Upper lobe of right lung (tissue), 1 donor: ENCODE measurements around the gene SIK2. TPM values are rescaled to one million over a fixed set of nuclear protein-coding genes. Genes with fewer than 3 reads are reported as not detected.
A peak's percentile ranks its signal among the peaks of the same experiment; 100 is the strongest.

ENCODE experiments used
- ATAC-seq: fragments of 200-7000 bp; cut with Tn5 transposase; one replicate; pipeline ENCODE4 v1.9.1; 2020; ENCODE audit warnings: mild to moderate bottlenecking, moderate library complexity
- DNase-seq: peaks from one replicate; pipeline ENCODE4 v3.0.0-alpha.2; 2020
- H3K27ac ChIP-seq: fragments of 200-600 bp; one replicate; pipeline ENCODE4 v1.8.0; 2022
- H3K27me3 ChIP-seq: fragments of 200-600 bp; one replicate; pipeline ENCODE4 v1.8.0; 2022; ENCODE audit warnings: mild to moderate bottlenecking
- H3K36me3 ChIP-seq: fragments of 200-600 bp; one replicate; pipeline ENCODE4 v1.8.0; 2022
- H3K4me1 ChIP-seq: fragments of 200-600 bp; one replicate; pipeline ENCODE4 v1.8.0; 2022
- H3K4me3 ChIP-seq: fragments of 200-600 bp; one replicate; pipeline ENCODE4 v1.8.0; 2022; ENCODE audit warnings: mild to moderate bottlenecking
- H3K9me3 ChIP-seq: fragments of 200-600 bp; one replicate; pipeline ENCODE4 v1.8.0; 2022
- intact Hi-C: fragments of 100-400 bp; cut with DNase I; formaldehyde crosslinking; loops from one replicate; pipeline ENCODE4 v1.11.0; 2022
- total RNA-seq: library from RNA; stranded (reverse); fragmentation: NEBNext Ultra II Directional; extraction: Animal tissue kit (Norgen Biotek cat#: 25700); gene quantifications from one replicate; pipeline ENCODE4 v1.2.1, GENCODE V29; 2021
- TF ChIP-seq, protein P1 (sequence below): fragments of 200-600 bp; IDR thresholded peaks from one replicate; pipeline ENCODE4 v1.8.0; 2022; ENCODE audit warnings: antibody characterized with exemption
- donor health status: DM: no; HTN: yes; CAD: no; lungs with severe emphysema.

Gene SIK2
- total RNA-seq, 1 donor from 2014 or later: 32.6 TPM

DNA sequence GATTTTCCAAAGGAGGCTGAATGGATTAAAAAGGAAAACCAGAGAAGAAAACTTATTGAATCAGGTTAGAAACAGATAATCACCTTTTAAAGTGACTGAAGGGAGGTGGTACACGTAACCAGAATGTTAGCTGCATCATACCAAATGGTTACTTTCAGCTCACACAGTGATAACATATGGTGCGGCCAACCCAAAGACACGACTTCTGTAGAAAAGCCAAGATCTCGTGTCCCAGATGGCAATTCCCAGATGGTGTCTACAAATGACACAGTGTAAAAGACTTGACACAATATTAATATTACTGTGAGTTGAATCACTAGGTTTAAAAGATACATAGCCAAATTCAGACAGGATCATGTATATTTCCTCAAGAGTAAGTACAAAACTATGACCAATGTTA lies 158.8 kb downstream of the SIK2 start:
- no peak for ATAC-seq
- Histone ChIP-seq H3K36me3 (peaks cover 78% of the 10 kb centered on the region), H3K27me3 (no peaks in the 10 kb centered on the region), H3K4me3 (no peak overlapping the region), H3K4me1 (peaks cover 16% of the 10 kb centered on the region), H3K9me3 (no peaks in the 10 kb centered on the region), H3K27ac (no peak overlapping the region)
- TF ChIP-seq, protein P1, sequence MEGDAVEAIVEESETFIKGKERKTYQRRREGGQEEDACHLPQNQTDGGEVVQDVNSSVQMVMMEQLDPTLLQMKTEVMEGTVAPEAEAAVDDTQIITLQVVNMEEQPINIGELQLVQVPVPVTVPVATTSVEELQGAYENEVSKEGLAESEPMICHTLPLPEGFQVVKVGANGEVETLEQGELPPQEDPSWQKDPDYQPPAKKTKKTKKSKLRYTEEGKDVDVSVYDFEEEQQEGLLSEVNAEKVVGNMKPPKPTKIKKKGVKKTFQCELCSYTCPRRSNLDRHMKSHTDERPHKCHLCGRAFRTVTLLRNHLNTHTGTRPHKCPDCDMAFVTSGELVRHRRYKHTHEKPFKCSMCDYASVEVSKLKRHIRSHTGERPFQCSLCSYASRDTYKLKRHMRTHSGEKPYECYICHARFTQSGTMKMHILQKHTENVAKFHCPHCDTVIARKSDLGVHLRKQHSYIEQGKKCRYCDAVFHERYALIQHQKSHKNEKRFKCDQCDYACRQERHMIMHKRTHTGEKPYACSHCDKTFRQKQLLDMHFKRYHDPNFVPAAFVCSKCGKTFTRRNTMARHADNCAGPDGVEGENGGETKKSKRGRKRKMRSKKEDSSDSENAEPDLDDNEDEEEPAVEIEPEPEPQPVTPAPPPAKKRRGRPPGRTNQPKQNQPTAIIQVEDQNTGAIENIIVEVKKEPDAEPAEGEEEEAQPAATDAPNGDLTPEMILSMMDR: no peak
- DNase-seq: no peak
- intact Hi-C loops: no loop called here

DNA sequence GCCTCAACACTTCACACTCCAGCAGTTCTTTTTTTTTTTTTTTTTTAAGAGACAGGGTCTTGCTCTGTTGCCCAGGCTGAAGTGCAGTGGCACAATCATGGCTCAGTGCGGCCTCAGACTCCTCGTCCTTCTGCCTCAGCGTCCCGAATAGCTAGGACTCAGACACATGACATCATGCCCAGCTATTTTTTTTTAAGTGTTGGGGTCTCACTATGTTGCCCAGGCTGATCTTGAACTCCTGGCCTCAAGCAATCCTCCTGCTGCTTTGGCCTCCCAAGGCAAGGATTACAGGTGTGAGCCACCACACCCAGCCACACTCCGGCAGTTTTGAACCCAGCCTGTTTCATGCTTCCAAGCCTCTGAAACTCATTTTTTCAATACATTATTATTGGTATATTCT lies 160.3 kb downstream of the SIK2 start:
- intact Hi-C loops: no loop called here

DNA sequence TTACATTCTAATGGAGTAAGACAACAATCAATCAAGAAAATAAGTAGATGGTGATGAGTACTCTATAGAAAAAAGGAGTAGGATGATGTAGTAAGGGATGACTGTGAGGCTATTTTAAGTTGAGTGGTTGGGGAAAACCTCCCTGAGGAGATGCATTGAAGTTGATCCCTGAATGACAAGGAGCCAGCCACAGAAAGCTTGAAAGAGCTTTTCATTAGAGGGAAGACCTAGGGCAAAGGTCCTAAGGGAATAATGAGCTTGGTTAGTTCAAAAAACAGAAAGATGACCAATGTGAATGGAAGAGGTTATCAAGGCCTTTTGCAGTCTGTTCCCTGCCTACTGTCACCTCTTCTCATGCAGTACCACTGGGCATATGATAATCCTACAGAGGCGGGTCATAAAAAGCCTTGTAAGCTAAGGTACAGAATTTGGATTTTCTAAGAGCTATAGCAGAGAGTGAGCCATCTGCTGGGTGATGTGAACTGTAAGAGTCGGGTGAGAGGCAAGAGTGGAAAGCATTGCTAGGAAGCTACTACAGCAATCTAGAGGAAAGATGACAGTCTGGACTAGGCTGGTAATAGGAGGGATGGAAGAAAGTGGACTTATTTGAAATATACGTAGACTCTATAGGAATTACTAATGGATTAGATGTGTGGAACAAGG lies 160.9 kb downstream of the SIK2 start:
- Histone ChIP-seq H3K4me3 (no peak overlapping the region), H3K36me3 (peaks cover 62% of the 10 kb centered on the region), H3K27ac (no peak overlapping the region), H3K4me1 (peaks cover 16% of the 10 kb centered on the region), H3K9me3 (no peaks in the 10 kb centered on the region), H3K27me3 (no peaks in the 10 kb centered on the region)
- DNase-seq (no peak), ATAC-seq (no peak)
- intact Hi-C loops: no loop called here
- TF ChIP-seq, protein P1: no peak

More for the DNA sequence above, 160.3 kb downstream of the SIK2 start:
- Histone ChIP-seq H3K27ac (no peak overlapping the region), H3K4me1 (peaks cover 16% of the 10 kb centered on the region), H3K27me3 (no peaks in the 10 kb centered on the region), H3K9me3 (no peaks in the 10 kb centered on the region), H3K36me3 (peaks cover 68% of the 10 kb centered on the region), H3K4me3 (no peak overlapping the region)
- TF ChIP-seq, protein P1: no peak
- no peak for DNase-seq
- no peak for ATAC-seq

DNA sequence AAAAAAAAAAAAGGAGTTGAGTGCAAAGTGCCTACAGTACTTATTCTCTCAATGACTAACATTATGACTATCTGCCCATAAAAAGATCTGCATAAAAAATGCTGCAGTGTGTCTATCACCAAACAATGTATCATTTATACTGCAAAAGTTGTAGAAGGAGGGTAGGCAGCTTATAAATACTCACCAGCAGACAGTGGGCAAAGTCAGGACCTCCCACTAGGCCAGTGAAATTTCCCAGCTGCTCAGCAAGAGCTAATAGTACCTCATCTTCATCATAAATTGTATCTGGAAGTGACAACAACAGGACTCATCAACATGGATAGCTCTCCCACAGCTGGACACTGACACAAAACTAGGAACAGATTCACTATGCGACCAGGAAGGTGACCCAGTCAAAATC lies 162.4 kb downstream of the SIK2 start:
- TF ChIP-seq, protein P1: no peak
- DNase-seq (no peak), ATAC-seq (no peak)
- no peak overlapping the region for H3K27ac ChIP-seq
- peaks cover 16% of the 10 kb centered on the region for H3K4me1 ChIP-seq
- peak overlapping the region; percentile 93 for H3K4me3 ChIP-seq
- H3K9me3 ChIP-seq: no peaks in the 10 kb centered on the region
- H3K27me3 ChIP-seq: no peaks in the 10 kb centered on the region
- intact Hi-C loops: no loop called here
- H3K36me3 ChIP-seq: peaks cover 47% of the 10 kb centered on the region

DNA sequence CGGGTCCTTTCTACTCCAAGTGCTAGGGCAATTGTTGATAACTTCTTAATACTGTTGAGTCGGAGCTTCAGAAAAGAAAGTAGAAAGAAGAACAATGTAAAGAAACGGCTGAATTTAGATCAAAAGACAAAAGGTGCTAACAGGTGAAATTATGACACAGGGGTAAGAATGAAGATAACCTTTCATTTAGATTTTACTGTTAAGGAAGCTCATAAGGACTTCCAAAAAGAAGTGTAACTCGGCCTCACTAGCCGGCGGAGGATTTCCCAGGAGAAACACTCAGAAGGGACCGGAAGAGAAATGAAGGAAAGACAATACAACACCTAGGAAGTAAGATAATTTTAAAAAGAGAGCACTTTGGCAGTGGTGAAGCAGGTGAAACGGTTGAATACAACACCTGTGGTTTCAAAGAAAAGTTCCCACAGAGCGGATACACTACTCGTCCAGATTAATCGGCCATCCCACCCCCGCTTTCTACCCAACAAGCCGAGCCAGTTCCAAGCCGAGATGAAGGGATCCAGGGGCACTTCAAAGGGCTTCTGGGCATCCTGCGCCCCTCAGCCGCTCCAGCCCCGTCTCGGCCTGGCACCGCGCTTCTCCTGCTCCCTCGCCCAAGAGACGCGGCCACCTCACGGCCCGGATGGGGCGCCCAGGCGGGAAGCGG lies 163.2 kb downstream of the SIK2 start:
- no peaks in the 10 kb centered on the region for H3K9me3 ChIP-seq
- peaks cover 16% of the 10 kb centered on the region for H3K4me1 ChIP-seq
- ATAC-seq: peak; percentile 59
- H3K4me3 ChIP-seq: peak overlapping the region; percentile 93
- no peaks in the 10 kb centered on the region for H3K27me3 ChIP-seq
- intact Hi-C loops: no loop called here
- peaks cover 39% of the 10 kb centered on the region for H3K36me3 ChIP-seq
- peak overlapping the region; percentile 87 for H3K27ac ChIP-seq
- DNase-seq: no peak
- TF ChIP-seq, protein P1: no peak
